Type B pancreatic cell (in vitro differentiated cells): ENCODE data around the gene ZC3H15. TPM values are rescaled to one million over a fixed set of nuclear protein-coding genes. Genes with fewer than 3 reads are reported as not detected.

Experiments used
- DNase-seq: peaks from one replicate; pipeline ENCODE4 v3.0.0; 2021; ENCODE audit warnings: mixed read lengths; ENCODE audit not compliant: unreplicated experiment; ENCODE audit errors: extremely low spot score
- H3K27ac Mint-ChIP-seq: 2 replicates; pipeline ENCODE4 v1.8.0; 2021; ENCODE audit warnings: mild to moderate bottlenecking, mixed read lengths
- H3K27me3 Mint-ChIP-seq: 2 replicates; pipeline ENCODE4 v1.8.0; 2021; ENCODE audit warnings: mixed read lengths
- H3K36me3 Mint-ChIP-seq: 2 replicates; pipeline ENCODE4 v1.8.0; 2021; ENCODE audit warnings: mixed read lengths
- H3K4me1 Mint-ChIP-seq: one replicate; pipeline ENCODE4 v1.8.0; 2021; ENCODE audit warnings: mixed read lengths; ENCODE audit not compliant: unreplicated experiment
- H3K4me3 Mint-ChIP-seq: 2 replicates; pipeline ENCODE4 v1.8.0; 2021; ENCODE audit warnings: mild to moderate bottlenecking, mixed read lengths
- H3K9me3 Mint-ChIP-seq: 2 replicates; pipeline ENCODE4 v1.8.0; 2021; ENCODE audit warnings: mixed read lengths
- total RNA-seq: library from RNA; stranded (reverse); gene quantifications from 2 replicates; pipeline ENCODE4 v1.2.1, GENCODE V29; 2021; ENCODE audit warnings: low replicate concordance
- TF ChIP-seq, protein P1 (sequence below): fragments of 200-600 bp; sonication (generic); conservative IDR thresholded peaks from 2 replicates; pipeline ENCODE4 v1.5.0; 2021; ENCODE audit warnings: antibody characterized with exemption, mild to moderate bottlenecking

The ZC3H15 gene
- total RNA-seq, 1 donor from 2014 or later, result 67.2 TPM

DNA sequence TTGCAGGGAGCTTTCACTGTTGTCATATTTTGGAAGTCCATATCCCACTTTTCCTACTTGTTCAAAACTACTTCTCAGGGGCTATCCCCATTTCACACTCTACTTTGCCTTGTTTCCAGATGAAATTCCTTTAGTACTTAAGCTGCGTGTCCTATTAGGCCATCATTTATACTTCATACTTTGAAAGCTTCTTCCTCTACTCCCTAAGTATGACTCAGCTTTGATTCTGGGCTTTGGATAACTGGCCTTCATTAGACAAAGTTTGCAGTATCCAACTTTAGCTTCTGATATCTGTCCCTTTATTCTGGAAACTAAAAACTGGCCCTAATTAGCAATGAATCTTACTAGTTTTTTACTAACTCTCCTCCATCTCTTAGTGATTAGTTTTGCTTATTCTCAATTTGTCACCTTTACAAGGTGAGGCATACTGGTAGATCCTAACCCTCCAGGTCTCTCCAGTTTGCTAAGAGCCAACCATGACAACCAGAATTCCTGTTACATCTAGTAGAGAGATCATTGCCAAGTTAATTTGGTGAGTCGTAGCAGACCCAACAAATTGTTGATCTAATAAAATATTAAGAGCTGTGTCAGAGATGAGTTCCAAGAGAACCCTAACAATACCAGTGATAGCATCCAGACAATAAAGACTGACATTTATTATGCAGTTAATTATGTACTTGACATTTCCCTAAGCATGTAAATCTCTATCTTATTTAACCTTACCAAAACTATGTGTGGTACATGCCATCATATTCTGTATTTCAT lies 72.6 kb downstream of the ZC3H15 start:
- peaks cover 11% of the 10 kb centered on the region for H3K4me1 Mint-ChIP-seq
- DNase-seq, result no peak
- no peak overlapping the region for H3K4me3 Mint-ChIP-seq
- H3K9me3 Mint-ChIP-seq, result peaks cover 11% of the 10 kb centered on the region
- H3K27ac Mint-ChIP-seq, result no peak overlapping the region
- TF ChIP-seq, protein P1, sequence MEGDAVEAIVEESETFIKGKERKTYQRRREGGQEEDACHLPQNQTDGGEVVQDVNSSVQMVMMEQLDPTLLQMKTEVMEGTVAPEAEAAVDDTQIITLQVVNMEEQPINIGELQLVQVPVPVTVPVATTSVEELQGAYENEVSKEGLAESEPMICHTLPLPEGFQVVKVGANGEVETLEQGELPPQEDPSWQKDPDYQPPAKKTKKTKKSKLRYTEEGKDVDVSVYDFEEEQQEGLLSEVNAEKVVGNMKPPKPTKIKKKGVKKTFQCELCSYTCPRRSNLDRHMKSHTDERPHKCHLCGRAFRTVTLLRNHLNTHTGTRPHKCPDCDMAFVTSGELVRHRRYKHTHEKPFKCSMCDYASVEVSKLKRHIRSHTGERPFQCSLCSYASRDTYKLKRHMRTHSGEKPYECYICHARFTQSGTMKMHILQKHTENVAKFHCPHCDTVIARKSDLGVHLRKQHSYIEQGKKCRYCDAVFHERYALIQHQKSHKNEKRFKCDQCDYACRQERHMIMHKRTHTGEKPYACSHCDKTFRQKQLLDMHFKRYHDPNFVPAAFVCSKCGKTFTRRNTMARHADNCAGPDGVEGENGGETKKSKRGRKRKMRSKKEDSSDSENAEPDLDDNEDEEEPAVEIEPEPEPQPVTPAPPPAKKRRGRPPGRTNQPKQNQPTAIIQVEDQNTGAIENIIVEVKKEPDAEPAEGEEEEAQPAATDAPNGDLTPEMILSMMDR, result no peak
- no peaks in the 10 kb centered on the region for H3K27me3 Mint-ChIP-seq
- H3K36me3 Mint-ChIP-seq, result peaks cover 6% of the 10 kb centered on the region

Other genes starting within 250 kb of the ZC3H15 start
- 45.2 and 65.6 TPM in 2 replicates for gene ITGAV, start 103.8 kb downstream of the ZC3H15 start, total RNA-seq
- gene FAM171B, start 207.8 kb downstream of the ZC3H15 start, total RNA-seq, result 7.4 and 21.2 TPM in 2 replicates